Chondrocyte (in vitro differentiated cells): ENCODE results near the gene NBAS. TPM values are rescaled to one million over a fixed set of nuclear protein-coding genes. Genes with fewer than 3 reads are reported as not detected.

ENCODE experiments used
- DNase-seq: peaks from one replicate; pipeline ENCODE4 v3.0.0; 2021; ENCODE audit warnings: mixed read lengths, low spot score
- H3K27ac Mint-ChIP-seq: one replicate; pipeline ENCODE4 v1.8.0; 2021; ENCODE audit warnings: mild to moderate bottlenecking, moderate library complexity, mixed read lengths; ENCODE audit not compliant: unreplicated experiment
- H3K27me3 Mint-ChIP-seq: 2 replicates; pipeline ENCODE4 v1.8.0; 2021; ENCODE audit warnings: low read depth, mixed read lengths
- H3K36me3 Mint-ChIP-seq: 2 replicates; pipeline ENCODE4 v1.8.0; 2021; ENCODE audit warnings: low read depth, mixed read lengths
- H3K4me1 Mint-ChIP-seq: 2 replicates; pipeline ENCODE4 v1.8.0; 2021; ENCODE audit warnings: low read depth, mild to moderate bottlenecking, mixed read lengths
- H3K4me3 Mint-ChIP-seq: one replicate; pipeline ENCODE4 v1.8.0; 2021; ENCODE audit warnings: mild to moderate bottlenecking, moderate library complexity, mixed read lengths; ENCODE audit not compliant: unreplicated experiment
- H3K9me3 Mint-ChIP-seq: 2 replicates; pipeline ENCODE4 v1.8.0; 2021; ENCODE audit warnings: low read depth, mixed read lengths
- total RNA-seq: library from RNA; stranded (reverse); gene quantifications from 3 replicates; pipeline ENCODE4 v1.2.1, GENCODE V29; 2021
- TF ChIP-seq, protein P1 (sequence below): fragments of 200-600 bp; sonication (generic); IDR thresholded peaks from 2 replicates; pipeline ENCODE4 v1.5.0; 2021; ENCODE audit warnings: antibody characterized with exemption, mild to moderate bottlenecking, moderate library complexity

Gene NBAS
- total RNA-seq, 1 donor from 2014 or later: 47.6 TPM

- H3K4me3 Mint-ChIP-seq: no peak overlapping the region
- H3K9me3 Mint-ChIP-seq: no peaks in the 10 kb centered on the region
- H3K27ac Mint-ChIP-seq: no peak overlapping the region
- peaks cover 40% of the 10 kb centered on the region for H3K36me3 Mint-ChIP-seq
- TF ChIP-seq, protein P1, sequence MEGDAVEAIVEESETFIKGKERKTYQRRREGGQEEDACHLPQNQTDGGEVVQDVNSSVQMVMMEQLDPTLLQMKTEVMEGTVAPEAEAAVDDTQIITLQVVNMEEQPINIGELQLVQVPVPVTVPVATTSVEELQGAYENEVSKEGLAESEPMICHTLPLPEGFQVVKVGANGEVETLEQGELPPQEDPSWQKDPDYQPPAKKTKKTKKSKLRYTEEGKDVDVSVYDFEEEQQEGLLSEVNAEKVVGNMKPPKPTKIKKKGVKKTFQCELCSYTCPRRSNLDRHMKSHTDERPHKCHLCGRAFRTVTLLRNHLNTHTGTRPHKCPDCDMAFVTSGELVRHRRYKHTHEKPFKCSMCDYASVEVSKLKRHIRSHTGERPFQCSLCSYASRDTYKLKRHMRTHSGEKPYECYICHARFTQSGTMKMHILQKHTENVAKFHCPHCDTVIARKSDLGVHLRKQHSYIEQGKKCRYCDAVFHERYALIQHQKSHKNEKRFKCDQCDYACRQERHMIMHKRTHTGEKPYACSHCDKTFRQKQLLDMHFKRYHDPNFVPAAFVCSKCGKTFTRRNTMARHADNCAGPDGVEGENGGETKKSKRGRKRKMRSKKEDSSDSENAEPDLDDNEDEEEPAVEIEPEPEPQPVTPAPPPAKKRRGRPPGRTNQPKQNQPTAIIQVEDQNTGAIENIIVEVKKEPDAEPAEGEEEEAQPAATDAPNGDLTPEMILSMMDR: no peak
- H3K27me3 Mint-ChIP-seq: no peaks in the 10 kb centered on the region
- DNase-seq: no peak
- no peaks in the 10 kb centered on the region for H3K4me1 Mint-ChIP-seq
These were observed 45.6 kb upstream of the NBAS start for GRCh38 chr2:15606481-15607441.

DNA sequence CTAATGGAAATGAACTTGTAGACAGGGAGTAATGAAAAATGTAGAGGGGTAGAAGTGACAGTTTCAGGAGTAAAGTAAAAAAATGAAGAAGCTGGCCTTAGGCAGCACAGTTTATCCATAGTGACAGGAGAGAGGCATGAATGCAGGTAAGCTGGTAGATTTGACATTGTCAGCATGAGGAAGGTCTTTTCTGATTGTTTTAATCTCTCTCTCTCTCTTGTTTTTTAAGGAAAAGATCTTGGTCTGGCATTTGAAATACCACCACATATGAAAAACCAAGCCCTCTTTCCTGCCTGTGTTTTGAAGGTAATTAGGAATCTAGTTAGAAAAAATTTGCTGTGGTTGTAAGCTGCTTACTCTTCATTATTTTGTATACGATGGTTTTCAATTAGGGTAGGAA, 44.6 kb upstream of the NBAS start:
- Mint-ChIP-seq H3K4me1 (no peaks in the 10 kb centered on the region), H3K4me3 (no peak overlapping the region), H3K9me3 (no peaks in the 10 kb centered on the region), H3K36me3 (peaks cover 47% of the 10 kb centered on the region), H3K27ac (no peak overlapping the region), H3K27me3 (no peaks in the 10 kb centered on the region)
- DNase-seq: no peak
- TF ChIP-seq, protein P1: no peak

- peaks cover 46% of the 10 kb centered on the region for H3K36me3 Mint-ChIP-seq
- TF ChIP-seq, protein P1: no peak
- H3K4me1 Mint-ChIP-seq: no peaks in the 10 kb centered on the region
- H3K27ac Mint-ChIP-seq: no peak overlapping the region
- no peak overlapping the region for H3K4me3 Mint-ChIP-seq
- no peaks in the 10 kb centered on the region for H3K27me3 Mint-ChIP-seq
- no peaks in the 10 kb centered on the region for H3K9me3 Mint-ChIP-seq
- DNase-seq: no peak
These were observed 42.8 kb upstream of the NBAS start for GRCh38 chr2:15603948-15604347.

GRCh38 chr2:15603044-15603765, 42.1 kb upstream of the NBAS start:
- H3K4me3 Mint-ChIP-seq: no peak overlapping the region
- no peak for DNase-seq
- peaks cover 47% of the 10 kb centered on the region for H3K36me3 Mint-ChIP-seq
- H3K9me3 Mint-ChIP-seq: no peaks in the 10 kb centered on the region
- no peaks in the 10 kb centered on the region for H3K4me1 Mint-ChIP-seq
- TF ChIP-seq, protein P1: no peak
- H3K27me3 Mint-ChIP-seq: no peaks in the 10 kb centered on the region
- H3K27ac Mint-ChIP-seq: no peak overlapping the region

- Mint-ChIP-seq H3K27ac (no peak overlapping the region), H3K27me3 (no peaks in the 10 kb centered on the region), H3K9me3 (no peaks in the 10 kb centered on the region), H3K4me1 (no peaks in the 10 kb centered on the region), H3K36me3 (peaks cover 45% of the 10 kb centered on the region), H3K4me3 (no peak overlapping the region)
- TF ChIP-seq, protein P1: no peak
- no peak for DNase-seq
These were observed 41.3 kb upstream of the NBAS start for GRCh38 chr2:15602393-15602792.
